WTC11 (cell line): ENCODE measurements around the gene WWC1.

Source experiments
- ELF4 ChIP-seq: sonication (generic); formaldehyde crosslinking; IDR thresholded peaks from 2 replicates; pipeline ENCODE4 v1.8.1; 2022; ENCODE audit warnings: low read depth, mild to moderate bottlenecking, moderate library complexity, missing genetic modification reagents
- MAX ChIP-seq: sonication (generic); formaldehyde crosslinking; IDR thresholded peaks from 2 replicates; pipeline ENCODE4 v1.8.0; 2022; ENCODE audit warnings: mild to moderate bottlenecking, missing genetic modification reagents
- NR1H2 ChIP-seq: sonication (generic); formaldehyde crosslinking; IDR thresholded peaks from 2 replicates; pipeline ENCODE4 v1.9.0; 2021; ENCODE audit warnings: mild to moderate bottlenecking, moderate library complexity, missing genetic modification reagents
- NR2C2 ChIP-seq: sonication (generic); formaldehyde crosslinking; IDR thresholded peaks from 2 replicates; pipeline ENCODE4 v1.8.0; 2022; ENCODE audit warnings: mild to moderate bottlenecking, missing genetic modification reagents
- TF ChIP-seq, protein P1 (sequence below): fragments of 200-600 bp; IDR thresholded peaks from 2 replicates; pipeline ENCODE4 v1.8.0; 2022; ENCODE audit warnings: antibody characterized with exemption

DNA sequence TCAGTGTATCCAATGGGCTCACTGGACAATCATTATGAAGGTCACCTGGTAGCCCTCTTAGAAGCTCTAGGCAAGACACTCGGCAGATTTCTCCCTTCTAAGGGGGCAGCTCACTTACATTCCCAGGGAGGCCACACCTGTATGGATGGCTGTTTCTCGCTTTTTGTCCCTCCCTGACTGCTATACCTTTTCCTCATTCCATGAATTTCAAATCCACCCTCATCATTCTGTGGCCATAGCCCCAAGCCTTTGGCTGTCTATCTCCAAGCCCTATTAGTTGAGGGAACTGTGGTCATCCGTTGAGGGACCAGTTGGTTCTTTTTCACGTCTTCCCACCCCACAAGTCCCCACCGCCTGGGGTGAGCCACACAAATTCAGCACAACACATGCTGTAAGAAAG is 109.8 kb downstream of the WWC1 start:
- TF ChIP-seq, protein P1, sequence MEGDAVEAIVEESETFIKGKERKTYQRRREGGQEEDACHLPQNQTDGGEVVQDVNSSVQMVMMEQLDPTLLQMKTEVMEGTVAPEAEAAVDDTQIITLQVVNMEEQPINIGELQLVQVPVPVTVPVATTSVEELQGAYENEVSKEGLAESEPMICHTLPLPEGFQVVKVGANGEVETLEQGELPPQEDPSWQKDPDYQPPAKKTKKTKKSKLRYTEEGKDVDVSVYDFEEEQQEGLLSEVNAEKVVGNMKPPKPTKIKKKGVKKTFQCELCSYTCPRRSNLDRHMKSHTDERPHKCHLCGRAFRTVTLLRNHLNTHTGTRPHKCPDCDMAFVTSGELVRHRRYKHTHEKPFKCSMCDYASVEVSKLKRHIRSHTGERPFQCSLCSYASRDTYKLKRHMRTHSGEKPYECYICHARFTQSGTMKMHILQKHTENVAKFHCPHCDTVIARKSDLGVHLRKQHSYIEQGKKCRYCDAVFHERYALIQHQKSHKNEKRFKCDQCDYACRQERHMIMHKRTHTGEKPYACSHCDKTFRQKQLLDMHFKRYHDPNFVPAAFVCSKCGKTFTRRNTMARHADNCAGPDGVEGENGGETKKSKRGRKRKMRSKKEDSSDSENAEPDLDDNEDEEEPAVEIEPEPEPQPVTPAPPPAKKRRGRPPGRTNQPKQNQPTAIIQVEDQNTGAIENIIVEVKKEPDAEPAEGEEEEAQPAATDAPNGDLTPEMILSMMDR, result no peak
- TF ChIP-seq NR1H2 (CRISPR knock-in tag) (no peak), NR2C2 (CRISPR knock-in tag) (no peak), ELF4 (no peak), MAX (CRISPR knock-in tag) (no peak)
